ENCODE results near the gene RO60. TPM values are rescaled to one million over a fixed set of nuclear protein-coding genes. Genes with fewer than 3 reads are reported as not detected.
A peak's percentile ranks its signal among the peaks of the same experiment; 100 is the strongest.

RO60 gene
- total RNA-seq, 1 experiment from 2014 or later, result 86.4 TPM

DNA sequence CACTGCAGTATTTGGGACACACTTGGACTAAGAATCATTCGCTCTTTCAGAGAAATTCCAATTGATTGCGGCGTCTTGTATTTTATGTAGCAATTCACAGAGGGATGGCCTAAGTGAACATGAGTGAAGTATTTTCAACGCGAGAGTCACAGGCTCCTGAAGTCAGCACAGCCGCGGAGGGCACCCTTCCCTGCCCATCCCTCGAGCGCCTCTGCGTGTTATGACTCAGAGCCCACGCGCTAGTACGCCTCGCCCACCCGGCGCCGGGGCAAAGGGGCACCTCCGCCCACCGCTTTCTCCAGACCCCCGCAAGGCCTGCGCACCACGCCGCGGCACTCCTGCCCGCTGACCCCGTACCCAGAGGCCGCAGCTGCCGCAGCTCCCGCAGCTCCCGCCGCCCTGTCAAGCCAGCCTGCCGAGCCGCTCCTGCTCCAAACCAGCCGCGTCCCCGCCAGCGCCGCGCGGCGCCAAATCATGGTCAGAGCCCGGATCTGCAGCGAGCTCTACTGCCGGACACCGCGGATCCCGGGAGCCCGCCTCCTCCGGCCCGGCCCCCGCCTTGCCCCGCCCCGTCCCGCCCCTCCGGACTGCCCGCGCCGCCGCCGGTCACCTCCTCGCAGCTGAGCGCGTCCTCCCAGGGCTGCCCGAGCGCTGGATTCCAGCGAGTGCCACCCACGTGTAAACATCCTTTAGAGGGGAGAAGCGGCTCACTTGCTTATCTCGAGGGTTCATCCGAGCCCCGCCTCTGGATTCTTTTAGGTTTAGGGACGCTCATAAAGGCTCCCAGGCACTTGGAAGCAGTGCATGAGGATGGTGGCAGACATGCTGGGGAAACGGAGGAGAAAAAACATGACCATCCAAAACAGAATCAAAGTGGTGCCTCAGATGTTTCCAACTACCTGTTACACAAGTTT lies 45.8 kb downstream of the RO60 start, which contains the start of gene GLRX2 (continued):
- TF ChIP-seq, protein P1, sequence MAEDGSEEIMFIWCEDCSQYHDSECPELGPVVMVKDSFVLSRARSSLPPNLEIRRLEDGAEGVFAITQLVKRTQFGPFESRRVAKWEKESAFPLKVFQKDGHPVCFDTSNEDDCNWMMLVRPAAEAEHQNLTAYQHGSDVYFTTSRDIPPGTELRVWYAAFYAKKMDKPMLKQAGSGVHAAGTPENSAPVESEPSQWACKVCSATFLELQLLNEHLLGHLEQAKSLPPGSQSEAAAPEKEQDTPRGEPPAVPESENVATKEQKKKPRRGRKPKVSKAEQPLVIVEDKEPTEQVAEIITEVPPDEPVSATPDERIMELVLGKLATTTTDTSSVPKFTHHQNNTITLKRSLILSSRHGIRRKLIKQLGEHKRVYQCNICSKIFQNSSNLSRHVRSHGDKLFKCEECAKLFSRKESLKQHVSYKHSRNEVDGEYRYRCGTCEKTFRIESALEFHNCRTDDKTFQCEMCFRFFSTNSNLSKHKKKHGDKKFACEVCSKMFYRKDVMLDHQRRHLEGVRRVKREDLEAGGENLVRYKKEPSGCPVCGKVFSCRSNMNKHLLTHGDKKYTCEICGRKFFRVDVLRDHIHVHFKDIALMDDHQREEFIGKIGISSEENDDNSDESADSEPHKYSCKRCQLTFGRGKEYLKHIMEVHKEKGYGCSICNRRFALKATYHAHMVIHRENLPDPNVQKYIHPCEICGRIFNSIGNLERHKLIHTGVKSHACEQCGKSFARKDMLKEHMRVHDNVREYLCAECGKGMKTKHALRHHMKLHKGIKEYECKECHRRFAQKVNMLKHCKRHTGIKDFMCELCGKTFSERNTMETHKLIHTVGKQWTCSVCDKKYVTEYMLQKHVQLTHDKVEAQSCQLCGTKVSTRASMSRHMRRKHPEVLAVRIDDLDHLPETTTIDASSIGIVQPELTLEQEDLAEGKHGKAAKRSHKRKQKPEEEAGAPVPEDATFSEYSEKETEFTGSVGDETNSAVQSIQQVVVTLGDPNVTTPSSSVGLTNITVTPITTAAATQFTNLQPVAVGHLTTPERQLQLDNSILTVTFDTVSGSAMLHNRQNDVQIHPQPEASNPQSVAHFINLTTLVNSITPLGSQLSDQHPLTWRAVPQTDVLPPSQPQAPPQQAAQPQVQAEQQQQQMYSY (CRISPR knock-in tag; IDR thresholded peaks at IDR 0.05), result no peak
- TF ChIP-seq HMGXB4 (CRISPR knock-in tag; IDR thresholded peaks at IDR 0.05) (peak; percentile 24; the same call in 1 of the 2 replicates), ZSCAN18 (CRISPR knock-in tag; IDR thresholded peaks at IDR 0.05) (no peak), ZNF232 (CRISPR knock-in tag; IDR thresholded peaks at IDR 0.05) (peak; percentile 63; the same call in 1 of the 2 replicates), TP53 (CRISPR knock-in tag; IDR thresholded peaks at IDR 0.05) (no peak), CREB1 (CRISPR knock-in tag; IDR thresholded peaks at IDR 0.05) (no peak), SP1 (CRISPR knock-in tag; conservative IDR thresholded peaks at IDR 0.05) (peak; percentile 84), FOXP4 (CRISPR knock-in tag; IDR thresholded peaks at IDR 0.05) (0 out of 2 replicates have a peak, but pooled peaks have one; percentile 35), PRRX2 (CRISPR knock-in tag; IDR thresholded peaks at IDR 0.05) (no peak), ZNF219 (CRISPR knock-in tag; IDR thresholded peaks at IDR 0.05; ENCODE audit: borderline replicate concordance) (0 out of 2 replicates have a peak, but pooled peaks have one; percentile 32)
- TF ChIP-seq, protein P2, sequence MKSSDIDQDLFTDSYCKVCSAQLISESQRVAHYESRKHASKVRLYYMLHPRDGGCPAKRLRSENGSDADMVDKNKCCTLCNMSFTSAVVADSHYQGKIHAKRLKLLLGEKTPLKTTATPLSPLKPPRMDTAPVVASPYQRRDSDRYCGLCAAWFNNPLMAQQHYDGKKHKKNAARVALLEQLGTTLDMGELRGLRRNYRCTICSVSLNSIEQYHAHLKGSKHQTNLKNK (CRISPR knock-in tag; IDR thresholded peaks at IDR 0.05), result no peak

DNA sequence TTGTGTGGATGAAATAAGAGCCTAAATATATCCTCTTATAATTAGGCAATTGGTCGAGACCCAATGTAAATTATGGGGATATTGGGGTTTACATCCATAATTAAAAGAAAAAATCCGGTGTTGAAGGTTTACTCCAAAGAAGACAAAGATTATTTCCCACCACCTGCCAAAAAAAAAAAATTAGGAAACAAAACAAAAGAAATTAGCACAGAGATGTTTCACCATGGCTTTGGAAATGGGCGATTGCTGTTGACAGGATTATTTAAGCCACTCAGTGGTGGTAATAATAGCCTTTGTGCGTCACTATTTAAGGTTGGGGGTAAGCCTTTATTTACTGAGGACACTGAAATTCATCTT lies 46.4 kb downstream of the RO60 start:
- Mint-ChIP-seq H3K27ac (peak overlapping the region; percentile 89; the same call in 1 of the 2 replicates), H3K4me1 (peaks cover 15% of the 10 kb centered on the region), H3K36me3 (no peaks in the 10 kb centered on the region), H3K27me3 (ENCODE audit: low read depth) (peaks cover 17% of the 10 kb centered on the region), H3K4me3 (peak overlapping the region; percentile 82), H3K9me3 (no peaks in the 10 kb centered on the region)
- no peak for ATAC-seq
- TF ChIP-seq FOXJ3 (CRISPR knock-in tag; IDR thresholded peaks at IDR 0.05; ENCODE audit: borderline replicate concordance), result no peak
- TF ChIP-seq, protein P3, sequence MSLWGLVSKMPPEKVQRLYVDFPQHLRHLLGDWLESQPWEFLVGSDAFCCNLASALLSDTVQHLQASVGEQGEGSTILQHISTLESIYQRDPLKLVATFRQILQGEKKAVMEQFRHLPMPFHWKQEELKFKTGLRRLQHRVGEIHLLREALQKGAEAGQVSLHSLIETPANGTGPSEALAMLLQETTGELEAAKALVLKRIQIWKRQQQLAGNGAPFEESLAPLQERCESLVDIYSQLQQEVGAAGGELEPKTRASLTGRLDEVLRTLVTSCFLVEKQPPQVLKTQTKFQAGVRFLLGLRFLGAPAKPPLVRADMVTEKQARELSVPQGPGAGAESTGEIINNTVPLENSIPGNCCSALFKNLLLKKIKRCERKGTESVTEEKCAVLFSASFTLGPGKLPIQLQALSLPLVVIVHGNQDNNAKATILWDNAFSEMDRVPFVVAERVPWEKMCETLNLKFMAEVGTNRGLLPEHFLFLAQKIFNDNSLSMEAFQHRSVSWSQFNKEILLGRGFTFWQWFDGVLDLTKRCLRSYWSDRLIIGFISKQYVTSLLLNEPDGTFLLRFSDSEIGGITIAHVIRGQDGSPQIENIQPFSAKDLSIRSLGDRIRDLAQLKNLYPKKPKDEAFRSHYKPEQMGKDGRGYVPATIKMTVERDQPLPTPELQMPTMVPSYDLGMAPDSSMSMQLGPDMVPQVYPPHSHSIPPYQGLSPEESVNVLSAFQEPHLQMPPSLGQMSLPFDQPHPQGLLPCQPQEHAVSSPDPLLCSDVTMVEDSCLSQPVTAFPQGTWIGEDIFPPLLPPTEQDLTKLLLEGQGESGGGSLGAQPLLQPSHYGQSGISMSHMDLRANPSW (CRISPR knock-in tag; conservative IDR thresholded peaks at IDR 0.05; ENCODE audit: low read depth), result no peak
- CTCF ChIA-PET, result interaction anchor here (1.1 to 2.5 kb wide), 3 partner anchors 16 to 299 kb away, joined by 5 to 13 read pairs (median 5); partner anchors contain the start of gene CDC73
- POLR2A ChIA-PET, result interaction anchor here (0.6 to 2.1 kb wide), 5 partner anchors 8 to 240 kb away, joined by 3 to 15 read pairs (median 9); partner anchors contain the start of genes CDC73, RO60 and UCHL5
- no peak for DNase-seq (ENCODE audit: low spot score)
